H4 (cell line): Measurements from ENCODE around the gene BMP10. TPM values are rescaled to one million over a fixed set of nuclear protein-coding genes. Genes with fewer than 3 reads are reported as not detected.

Experiments used
- DNase-seq: peaks from one replicate; pipeline ENCODE4 v3.0.0-alpha.2; 2015; ENCODE audit warnings: low spot score
- total RNA-seq: library from RNA; depleted of rRNA; stranded (reverse); fragments of >200 nt; shearing (Covaris generic); gene quantifications from 2 replicates; pipeline ENCODE4 v1.2.3, GENCODE V29; 2014

BMP10 gene
- total RNA-seq, 1 experiment from 2014 or later = not detected

DNA sequence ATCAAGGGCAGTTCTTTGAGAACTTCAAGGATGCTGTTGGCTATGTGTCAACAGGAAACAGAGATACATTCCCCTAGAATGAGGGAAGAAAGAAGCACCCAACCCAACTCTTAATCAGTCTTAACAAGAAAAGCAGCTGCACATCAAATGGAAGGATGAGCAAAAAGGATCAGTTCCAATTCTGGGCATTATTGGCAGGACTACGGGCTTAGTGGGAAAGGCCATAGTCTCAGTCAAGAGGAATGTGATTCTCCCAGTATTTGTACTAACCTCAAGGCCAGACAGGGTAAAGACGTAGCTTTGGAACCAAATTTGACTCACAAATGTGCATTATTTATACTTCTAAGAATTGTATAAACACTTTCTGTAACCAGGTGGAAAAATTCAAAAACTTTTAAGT is 18.2 kb downstream of the BMP10 start:
- no peak for DNase-seq

GRCh38 chr2:68850524-68850923 is 20.7 kb downstream of the BMP10 start:
- no peak for DNase-seq

- peak; percentile 78 for DNase-seq
These were observed 21.6 kb downstream of the BMP10 start for GRCh38 chr2:68849579-68850030.

- no peak for DNase-seq
These were observed 23.4 kb downstream of the BMP10 start for GRCh38 chr2:68847751-68848150.

- DNase-seq = no peak
These were observed 25.1 kb downstream of the BMP10 start for GRCh38 chr2:68846091-68846490.

- DNase-seq = no peak
These were observed 26.2 kb downstream of the BMP10 start for GRCh38 chr2:68845043-68845442.

DNA sequence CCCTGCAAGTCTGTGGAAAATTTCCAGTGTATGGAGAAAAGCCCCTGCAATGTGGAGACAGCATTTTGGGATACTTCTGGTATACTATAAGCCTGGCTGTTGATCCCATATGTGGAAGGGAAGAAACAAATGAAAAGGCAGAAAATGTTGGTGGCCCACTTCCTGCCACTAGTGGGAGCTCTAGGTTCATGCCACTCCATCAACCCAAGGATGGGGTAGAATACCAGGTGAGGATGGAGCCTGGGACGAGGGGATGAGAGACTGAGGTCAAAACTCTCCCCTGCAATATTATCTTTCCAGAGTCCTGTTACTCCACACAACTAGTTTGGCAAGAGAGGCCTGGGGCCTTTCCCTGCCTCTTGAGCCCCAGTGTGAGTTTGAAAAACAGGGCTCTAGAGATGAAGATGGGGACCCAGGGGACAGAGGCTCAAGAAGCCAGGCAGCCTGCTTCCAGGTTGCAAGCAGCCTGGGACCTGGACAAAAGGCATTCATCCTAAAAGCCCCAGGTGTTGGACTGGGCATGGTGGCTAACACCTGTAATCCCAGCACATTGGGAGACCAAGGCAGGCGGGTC is 31.9 kb downstream of the BMP10 start:
- DNase-seq = no peak

DNA sequence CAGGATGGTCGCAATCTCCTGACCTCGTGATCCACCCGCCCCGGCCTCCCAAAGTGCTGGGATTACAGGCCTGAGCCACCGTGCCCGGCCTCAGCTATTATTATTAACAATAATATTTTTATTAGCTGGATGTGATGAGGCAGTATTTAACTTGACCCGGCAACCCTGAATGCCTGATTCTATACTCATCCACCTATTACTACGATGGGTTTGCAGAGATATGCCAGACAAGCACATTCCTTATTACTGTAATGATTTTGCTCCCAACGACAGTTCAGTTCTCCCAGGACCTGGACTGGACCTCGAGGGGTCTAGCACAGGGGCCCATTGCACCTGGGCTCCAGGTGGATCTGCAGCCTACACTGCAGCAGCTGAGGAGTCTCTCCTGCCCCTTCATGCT is 32.6 kb downstream of the BMP10 start:
- no peak for DNase-seq

- DNase-seq = peak; percentile 60
These were observed 33.3 kb downstream of the BMP10 start for GRCh38 chr2:68837861-68838341.

- DNase-seq = no peak
These were observed 33.9 kb downstream of the BMP10 start for GRCh38 chr2:68837164-68837860.

DNA sequence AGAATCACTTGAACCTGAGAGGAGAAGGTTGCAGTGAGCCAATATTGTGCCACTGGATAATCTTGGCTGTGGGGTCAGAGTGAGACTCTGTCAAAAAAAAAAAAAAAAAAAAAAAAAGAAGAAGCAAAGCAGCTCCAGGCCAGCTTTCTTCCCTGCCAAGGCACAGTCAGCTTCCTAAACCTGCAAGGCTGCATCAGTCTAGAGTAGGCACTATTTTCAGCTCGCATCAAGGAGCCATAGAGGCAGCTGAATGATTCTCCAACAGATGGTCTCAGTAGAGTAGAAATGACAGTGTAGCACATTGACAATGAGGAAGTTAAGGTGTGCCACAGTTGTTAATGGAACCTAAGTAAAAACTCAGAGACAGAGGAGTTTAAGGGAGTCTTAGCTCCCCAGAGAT is 35.6 kb downstream of the BMP10 start:
- DNase-seq = no peak

- DNase-seq = no peak
These were observed 36.3 kb downstream of the BMP10 start for GRCh38 chr2:68834737-68835376.

- DNase-seq = no peak
These were observed 38.0 kb downstream of the BMP10 start for GRCh38 chr2:68833162-68833561.

- peak; percentile 29 for DNase-seq
These were observed 38.8 kb downstream of the BMP10 start for GRCh38 chr2:68832233-68832869.

GRCh38 chr2:68831686-68832232 is 39.4 kb downstream of the BMP10 start:
- no peak for DNase-seq

DNA sequence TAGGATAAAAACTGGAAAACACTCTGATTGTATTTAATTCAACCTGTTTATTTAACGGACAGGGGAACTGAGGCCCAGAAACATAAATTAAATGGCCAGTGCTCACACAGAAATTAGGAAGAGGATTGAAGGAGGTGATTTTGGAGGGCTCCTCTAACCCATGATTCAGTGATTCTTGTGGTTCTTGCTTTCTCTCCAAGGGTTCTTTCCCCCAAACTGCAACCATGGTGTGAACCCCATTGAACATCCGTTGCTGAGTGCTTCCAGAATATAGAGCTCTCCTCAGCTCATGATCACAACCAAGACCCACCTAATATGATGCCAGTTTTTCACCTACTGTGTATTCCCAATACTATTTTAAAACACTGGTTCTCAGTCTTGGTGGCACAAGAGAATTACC is 41.4 kb downstream of the BMP10 start:
- no peak for DNase-seq

- DNase-seq = peak; percentile 98
These were observed 42.1 kb downstream of the BMP10 start for GRCh38 chr2:68828887-68829708.

DNA sequence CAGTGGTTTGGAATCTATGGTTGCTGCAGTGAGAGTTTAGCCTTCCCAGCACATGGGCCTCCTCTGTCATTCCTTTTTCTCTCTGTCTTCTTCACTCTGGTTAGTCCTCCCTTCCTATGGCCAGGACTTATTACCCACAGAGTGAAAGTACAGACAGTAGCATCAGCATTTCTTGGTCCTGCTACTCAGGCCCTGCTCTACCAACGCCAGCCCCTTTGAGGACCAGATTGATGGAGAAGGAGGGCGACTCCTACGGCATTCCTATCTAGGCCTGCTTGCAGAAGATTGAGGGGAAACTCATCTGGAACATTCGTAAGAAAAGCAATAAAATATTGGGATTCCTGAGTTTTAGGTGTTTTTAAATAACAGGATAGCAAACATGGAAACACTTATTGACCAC is 43.5 kb downstream of the BMP10 start:
- DNase-seq = no peak

GRCh38 chr2:68825866-68826265 is 45.3 kb downstream of the BMP10 start:
- no peak for DNase-seq

DNA sequence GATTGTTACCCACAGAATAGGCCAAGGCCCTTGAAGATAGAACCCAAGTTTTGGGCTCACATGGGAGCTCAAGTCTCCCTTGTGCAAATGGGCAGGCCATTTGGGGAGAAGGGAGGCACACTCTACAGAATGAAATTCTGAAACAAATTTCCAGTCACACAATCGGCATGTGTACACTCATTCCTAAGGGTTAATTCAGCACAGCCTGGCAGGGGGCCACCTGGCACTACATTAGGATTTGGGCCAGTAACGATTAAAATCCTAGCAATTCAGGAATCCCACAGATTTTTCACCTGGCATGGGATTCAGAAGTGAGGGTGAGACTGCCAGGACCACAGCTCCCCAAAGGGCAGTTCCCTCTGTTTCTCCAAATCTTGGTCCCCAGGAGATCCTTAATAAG is 46.4 kb downstream of the BMP10 start:
- no peak for DNase-seq

DNA sequence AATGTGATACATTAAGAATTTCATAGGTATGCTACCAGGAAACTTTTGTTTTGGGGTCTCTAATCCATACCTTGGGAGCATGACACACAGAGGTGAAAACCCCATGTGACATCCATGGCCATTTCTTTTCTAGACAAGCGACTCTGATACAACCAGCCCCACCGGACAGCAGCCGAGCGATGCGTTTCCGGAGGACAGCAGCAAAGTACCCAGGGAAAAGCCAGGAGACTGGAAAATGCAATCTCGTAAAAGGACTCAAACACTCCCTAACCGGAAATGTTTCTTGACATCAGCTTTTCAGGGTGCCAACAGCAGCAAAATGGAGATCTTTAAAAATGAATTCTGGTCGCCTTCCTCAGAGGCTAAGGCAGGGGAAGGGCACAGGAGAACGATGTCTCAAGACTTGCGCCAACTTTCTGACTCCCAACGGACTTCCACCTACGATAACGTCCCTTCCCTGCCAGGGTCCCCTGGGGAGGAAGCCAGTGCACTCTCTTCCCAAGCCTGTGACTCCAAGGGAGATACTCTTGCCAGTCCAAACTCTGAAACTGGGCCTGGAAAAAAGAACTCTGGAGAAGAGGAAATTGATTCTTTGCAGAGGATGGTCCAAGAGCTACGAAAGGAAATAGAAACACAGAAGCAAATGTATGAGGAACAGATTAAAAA is 48.9 kb downstream of the BMP10 start:
- no peak for DNase-seq
